Stimulated activated CD8-positive, alpha-beta memory T cell treated with anti-CD3 and anti-CD28 coated beads, Interleukin-15, amount 100 ng/mL, for 4 hours (primary cell): Measurements from ENCODE around the gene RHBDD1.

Source experiments
- DNase-seq, 2 donors: peaks; one replicate each; pipeline ENCODE4 v3.0.0-alpha.2; 2020; ENCODE audit warnings: low read depth in 2 of 2

Gene RHBDD1

GRCh38 chr2:226983895-226984749, 148.3 kb downstream of the RHBDD1 start:
- no peak for DNase-seq

- no peak for DNase-seq
These were observed 149.1 kb downstream of the RHBDD1 start for GRCh38 chr2:226984750-226985582.

- no peak for DNase-seq
These were observed 149.7 kb downstream of the RHBDD1 start for GRCh38 chr2:226985583-226985946.

GRCh38 chr2:226991663-226992062, 155.8 kb downstream of the RHBDD1 start:
- DNase-seq: no peak

- no peak for DNase-seq
These were observed 157.3 kb downstream of the RHBDD1 start for GRCh38 chr2:226993171-226993570.

- no peak for DNase-seq
These were observed 158.9 kb downstream of the RHBDD1 start for GRCh38 chr2:226994775-226995174.

GRCh38 chr2:226995625-226996041, 159.8 kb downstream of the RHBDD1 start:
- no peak for DNase-seq

GRCh38 chr2:226999661-227000060, 163.8 kb downstream of the RHBDD1 start:
- DNase-seq: no peak

GRCh38 chr2:227000123-227000522, 164.3 kb downstream of the RHBDD1 start:
- DNase-seq: no peak

- no peak for DNase-seq
These were observed 168.6 kb downstream of the RHBDD1 start for GRCh38 chr2:227004482-227004881.

GRCh38 chr2:227006189-227006897, 170.5 kb downstream of the RHBDD1 start:
- DNase-seq: no peak

- DNase-seq: no peak
These were observed 171.3 kb downstream of the RHBDD1 start for GRCh38 chr2:227007148-227007547.

- no peak for DNase-seq
These were observed 172.1 kb downstream of the RHBDD1 start for GRCh38 chr2:227007940-227008339.

GRCh38 chr2:227010433-227010832, 174.6 kb downstream of the RHBDD1 start:
- DNase-seq: no peak

- no peak for DNase-seq
These were observed 177.5 kb downstream of the RHBDD1 start for GRCh38 chr2:227013330-227013729.

- DNase-seq: no peak
These were observed 178.0 kb downstream of the RHBDD1 start for GRCh38 chr2:227013881-227014280.

GRCh38 chr2:227016894-227017293, 181.0 kb downstream of the RHBDD1 start:
- DNase-seq: no peak

- DNase-seq: no peak
These were observed 184.6 kb downstream of the RHBDD1 start for GRCh38 chr2:227020416-227020815.

GRCh38 chr2:227022608-227023007, 186.8 kb downstream of the RHBDD1 start:
- DNase-seq: no peak

GRCh38 chr2:227025510-227025909, 189.7 kb downstream of the RHBDD1 start:
- DNase-seq: no peak

- DNase-seq: no peak
These were observed 193.7 kb downstream of the RHBDD1 start for GRCh38 chr2:227029426-227030105.

GRCh38 chr2:227030789-227031188, 194.9 kb downstream of the RHBDD1 start:
- no peak for DNase-seq
